ENCODE results near the gene TUBB4A.
"Not testable (repeated sequence)": the region's sequence is repeated elsewhere in the genome, so short reads cannot be mapped to it uniquely, and the experiment has no call there.

The TUBB4A gene

DNA sequence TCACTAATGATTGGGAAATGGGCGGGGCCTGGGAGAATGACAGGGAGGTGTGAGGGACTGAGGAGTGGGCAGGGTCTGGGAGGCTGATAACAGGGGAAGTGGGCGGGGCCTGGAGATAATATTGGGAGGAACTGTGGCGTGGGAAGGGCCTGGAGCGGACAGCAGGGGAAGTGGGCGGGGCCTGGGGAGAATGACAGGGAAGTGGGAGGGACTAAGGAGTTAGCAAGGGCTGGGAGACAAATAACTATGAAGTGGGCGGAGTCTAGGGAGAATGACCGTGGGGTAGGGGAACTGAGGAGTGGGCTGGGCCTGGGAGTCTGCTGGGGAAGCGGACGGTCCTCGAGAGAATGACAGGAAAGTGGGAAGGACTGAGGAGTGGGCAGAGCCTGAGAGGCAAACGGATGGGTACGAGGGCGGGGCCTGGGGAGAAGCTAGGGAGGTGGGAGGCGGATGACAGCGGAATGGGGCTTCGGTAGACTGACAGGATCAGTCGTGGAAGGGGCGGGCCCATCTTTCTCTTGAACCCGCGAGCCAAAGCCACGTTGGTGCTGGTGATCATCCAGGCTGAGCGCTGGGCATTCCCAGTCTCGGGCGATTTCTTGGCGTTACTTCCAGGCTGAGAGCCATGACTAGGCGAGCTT is 14.0 kb upstream of the TUBB4A start:
- peak; percentile 15; the same call in 1 of the 2 replicates for TF ChIP-seq POLR2A (IDR thresholded peaks at IDR 0.05; ENCODE audit: low read depth, low read length)
- peak; percentile 65 for FAIRE-seq
- DNase-seq (ENCODE audit: insufficient read length, low spot score), result peak; percentile 91

DNA sequence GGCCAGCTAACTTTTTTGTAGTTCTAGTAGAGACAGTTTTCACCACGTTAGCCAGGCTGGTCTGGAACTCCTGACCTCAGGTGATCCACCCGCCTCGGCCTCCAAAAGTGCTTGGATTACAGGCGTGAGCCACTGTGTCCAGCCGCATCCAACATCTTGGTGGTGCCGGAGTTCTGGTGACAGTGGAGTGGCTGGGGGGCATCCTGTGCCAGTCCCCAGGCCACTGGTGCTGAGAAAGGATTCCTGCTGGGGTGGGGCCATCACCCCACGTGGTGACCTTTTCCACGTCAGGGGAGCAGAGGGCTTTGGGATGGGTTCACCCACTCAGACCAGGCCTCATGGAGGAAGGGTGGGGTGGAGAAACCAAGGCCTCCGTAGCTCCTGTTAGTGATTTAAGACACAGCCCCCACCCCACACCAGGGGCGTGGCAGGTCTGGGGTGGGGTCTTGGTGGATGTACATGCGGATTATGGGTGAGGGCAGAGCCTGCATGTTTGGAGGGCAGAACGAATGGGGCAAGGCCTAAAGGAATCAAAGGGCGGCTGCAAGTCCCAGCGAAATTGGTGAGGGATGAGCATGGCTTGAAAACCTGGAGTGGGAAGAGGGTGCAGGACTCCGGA is 12.9 kb upstream of the TUBB4A start:
- TF ChIP-seq POLR2A (IDR thresholded peaks at IDR 0.05; ENCODE audit: low read depth, low read length), result no peak
- DNase-seq (ENCODE audit: insufficient read length, low spot score) (no peak), FAIRE-seq (no peak)

DNA sequence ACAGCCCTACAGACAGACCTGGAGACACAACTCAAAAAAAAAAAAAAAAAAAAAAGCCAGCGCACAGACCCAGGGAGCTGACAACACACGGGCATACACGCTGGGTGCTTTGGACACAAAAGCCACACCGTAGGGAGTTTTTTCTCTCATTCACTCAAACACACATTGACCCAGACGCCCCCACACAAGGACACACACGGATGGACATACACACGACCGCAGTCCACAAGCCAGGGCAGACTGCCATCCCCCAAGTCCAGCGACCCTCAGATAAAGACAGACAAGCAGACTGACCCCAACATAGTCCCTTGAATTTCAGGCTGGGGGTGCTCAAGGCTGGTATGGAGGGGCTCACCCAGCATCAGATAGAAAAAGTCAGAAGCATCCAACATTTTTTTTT is 12.0 kb upstream of the TUBB4A start:
- no peak for TF ChIP-seq POLR2A (IDR thresholded peaks at IDR 0.05; ENCODE audit: low read depth, low read length)
- no peak for FAIRE-seq

DNA sequence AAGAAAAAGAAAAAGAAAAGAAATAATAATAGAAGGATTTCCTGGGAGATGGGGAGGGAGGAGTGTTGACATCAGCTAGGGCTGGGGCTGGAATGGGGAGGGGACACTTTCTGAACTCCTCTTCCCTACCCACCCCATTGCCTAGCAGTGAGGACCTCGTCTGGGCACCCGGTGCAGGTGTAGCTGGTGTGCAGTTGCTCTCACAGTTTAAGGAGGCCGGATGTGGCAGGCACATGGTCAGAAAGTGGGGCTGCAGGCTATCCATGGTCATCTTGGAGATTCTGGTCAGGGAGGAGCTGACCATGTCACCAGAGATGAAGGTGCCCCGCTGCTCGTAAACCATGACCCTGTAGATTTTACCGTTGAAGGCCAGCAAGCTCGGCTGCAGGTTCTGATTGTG is 8.5 kb upstream of the TUBB4A start:
- TF ChIP-seq POLR2A (IDR thresholded peaks at IDR 0.05; ENCODE audit: low read depth, low read length), result no peak

More for the DNA sequence above, 12.0 kb upstream of the TUBB4A start:
- no peak for DNase-seq (ENCODE audit: insufficient read length, low spot score)

DNA sequence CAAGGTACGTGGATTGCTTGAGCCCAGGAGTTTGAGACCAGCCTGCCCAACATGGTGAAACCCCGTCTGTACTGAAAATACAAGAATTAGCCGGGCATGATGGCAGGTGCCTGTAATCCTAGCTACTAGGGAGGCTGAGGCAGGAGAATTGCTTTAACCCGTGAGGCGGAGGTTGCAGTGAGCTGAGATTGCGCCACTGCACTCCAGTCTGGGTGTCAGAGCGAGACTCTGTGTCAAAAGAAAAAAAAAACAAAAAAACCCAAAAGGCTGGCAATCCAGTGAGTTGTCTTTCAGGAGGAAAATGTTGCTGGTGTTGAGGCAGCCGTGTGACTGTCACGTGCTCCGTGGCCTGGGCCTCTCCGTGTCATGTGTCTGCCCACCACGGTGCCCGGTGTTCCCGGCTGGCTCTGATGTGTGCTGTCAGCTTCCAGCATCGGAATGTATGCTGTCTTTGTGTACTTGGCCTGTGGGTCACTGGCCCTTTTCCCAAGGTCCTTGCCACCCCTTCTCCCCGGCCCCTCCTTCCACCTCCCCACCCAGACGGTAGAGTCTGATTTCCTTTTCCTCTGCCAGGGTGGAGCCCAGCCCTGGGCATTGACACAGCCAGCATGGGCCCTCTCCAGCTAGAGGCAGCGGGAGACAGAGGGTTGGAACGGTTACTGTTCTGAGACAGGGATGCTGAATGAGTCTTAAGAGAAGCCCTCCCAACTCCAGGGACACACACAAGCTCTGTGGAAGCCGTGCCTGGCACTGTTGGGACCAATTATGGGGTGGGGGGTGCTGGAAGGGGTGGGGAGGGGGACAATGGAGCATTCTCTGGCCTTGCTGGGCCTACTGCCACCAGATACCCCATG is 7.2 kb upstream of the TUBB4A start:
- FAIRE-seq, result no peak
- no peak for TF ChIP-seq POLR2A (IDR thresholded peaks at IDR 0.05; ENCODE audit: low read depth, low read length)
- no peak for DNase-seq (ENCODE audit: insufficient read length, low spot score)

More for the DNA sequence above, 8.5 kb upstream of the TUBB4A start:
- DNase-seq (ENCODE audit: insufficient read length, low spot score) (no peak), FAIRE-seq (no peak)

DNA sequence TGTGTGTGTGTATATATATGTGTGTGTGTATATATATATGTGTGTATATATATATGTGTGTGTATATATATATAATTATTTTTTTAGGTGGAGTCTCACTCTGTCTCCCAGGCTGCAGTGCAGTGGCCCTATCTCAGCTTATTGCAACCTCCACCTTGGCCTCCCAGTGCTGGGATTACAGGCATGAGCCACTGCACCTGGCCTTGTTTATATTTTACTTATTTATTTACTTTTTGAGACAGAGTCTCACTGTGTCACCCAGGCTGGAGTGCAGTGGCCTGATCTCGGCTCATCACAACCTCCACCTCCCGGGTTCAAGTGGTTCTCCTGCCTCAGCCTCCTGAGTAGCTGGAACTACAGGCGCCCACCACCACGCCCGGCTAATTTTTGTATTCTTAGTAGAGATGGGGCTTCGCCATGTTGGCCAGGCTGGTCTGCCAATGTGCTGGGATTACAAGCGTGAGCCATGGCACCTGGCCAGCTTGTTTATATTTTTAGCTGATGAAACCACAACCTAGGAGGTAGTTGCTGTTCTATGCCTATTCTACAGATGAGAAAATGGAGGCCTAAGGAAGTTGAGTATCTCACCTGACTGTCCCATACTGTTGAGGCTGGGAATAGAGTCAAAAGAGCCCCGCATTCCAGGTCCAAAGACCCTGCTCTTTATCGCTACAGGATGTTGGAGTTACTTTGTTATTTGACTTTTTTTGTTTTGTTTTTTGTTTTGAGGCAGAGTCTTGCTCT is 6.1 kb upstream of the TUBB4A start:
- DNase-seq (ENCODE audit: insufficient read length, low spot score); FAIRE-seq: not testable (repeated sequence)

DNA sequence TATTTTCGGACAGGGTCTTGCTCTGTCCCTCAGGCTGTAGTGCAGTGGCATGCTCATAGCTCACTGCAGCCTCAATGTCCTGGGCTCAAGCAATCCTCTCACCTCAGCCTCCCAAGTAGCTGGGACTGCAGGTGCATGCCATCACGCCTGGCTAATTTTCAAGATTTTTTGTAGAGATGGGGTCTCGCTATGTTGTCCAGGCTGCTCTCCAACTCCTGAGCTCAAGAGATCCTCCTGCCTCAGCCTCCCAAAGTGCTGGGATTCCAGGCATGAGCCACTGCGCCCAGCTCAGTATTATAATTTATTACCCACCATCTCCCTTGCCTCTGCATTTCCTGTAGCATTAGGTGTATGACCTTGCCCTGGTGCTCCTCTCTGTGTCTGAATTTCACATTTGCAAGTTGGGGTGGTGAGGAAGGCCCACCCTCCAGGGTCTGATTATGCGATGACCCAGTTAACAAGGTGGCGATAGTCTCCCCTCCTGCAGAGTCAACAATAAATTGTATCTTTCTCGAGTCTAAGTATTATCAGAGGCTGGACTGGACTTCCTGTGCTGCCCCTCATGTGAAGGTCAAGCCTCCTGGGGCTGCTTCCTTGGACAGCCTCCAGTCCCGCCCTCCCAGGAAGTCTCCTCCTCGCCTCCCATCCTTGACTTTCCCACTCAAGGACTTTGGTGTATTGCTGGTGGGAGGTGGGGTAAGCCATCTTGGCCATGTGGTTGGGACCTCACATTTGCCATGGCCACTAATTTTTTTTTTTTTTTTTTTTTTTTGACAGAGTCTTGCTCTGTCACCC is 1.5 kb upstream of the TUBB4A start:
- TF ChIP-seq POLR2A (IDR thresholded peaks at IDR 0.05; ENCODE audit: low read depth, low read length), result no peak
- no peak for DNase-seq (ENCODE audit: insufficient read length, low spot score)
- FAIRE-seq, result no peak

DNA sequence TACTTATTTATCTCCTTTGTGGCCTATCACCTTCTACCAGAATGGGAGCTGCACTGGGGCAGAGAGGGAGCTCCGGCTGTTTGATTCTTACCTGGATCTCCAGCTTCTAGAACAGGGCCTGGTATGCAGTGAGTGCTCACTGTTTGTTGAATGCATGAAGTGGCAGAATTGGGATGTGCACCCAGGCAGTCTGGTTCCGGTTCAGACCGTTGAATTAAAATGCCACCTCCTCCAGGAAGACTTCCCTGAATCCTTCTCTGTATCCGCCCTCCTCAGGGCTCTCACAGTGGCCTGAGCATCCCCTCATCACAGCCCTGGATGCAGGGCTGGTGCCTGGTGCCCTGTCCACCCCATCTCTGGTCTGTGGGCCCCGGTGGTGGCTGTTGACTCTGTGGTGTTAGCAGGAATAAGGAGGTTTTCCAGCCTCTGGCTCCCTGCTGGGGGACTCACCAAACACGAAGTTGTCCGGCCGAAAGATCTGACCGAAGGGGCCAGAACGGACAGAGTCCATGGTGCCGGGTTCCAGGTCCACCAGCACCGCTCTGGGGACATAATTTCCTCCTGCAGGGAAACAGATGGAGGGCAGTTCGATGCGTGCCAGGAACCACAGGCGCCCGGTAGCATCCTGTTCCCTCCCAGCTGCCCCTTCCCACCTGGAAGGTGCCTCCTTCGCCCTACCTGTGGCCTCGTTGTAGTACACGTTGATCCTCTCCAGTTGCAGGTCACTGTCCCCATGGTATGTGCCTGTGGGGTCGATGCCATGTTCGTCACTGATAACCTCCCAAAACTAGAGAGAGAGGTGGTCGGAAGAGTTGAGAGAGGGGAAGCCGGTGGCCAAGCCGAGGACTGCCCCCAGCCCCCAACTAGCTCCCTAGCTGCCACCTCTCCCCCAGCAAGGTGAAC is 1.0 kb downstream of the TUBB4A start:
- DNase-seq (ENCODE audit: insufficient read length, low spot score) (no peak), FAIRE-seq (no peak)

DNA sequence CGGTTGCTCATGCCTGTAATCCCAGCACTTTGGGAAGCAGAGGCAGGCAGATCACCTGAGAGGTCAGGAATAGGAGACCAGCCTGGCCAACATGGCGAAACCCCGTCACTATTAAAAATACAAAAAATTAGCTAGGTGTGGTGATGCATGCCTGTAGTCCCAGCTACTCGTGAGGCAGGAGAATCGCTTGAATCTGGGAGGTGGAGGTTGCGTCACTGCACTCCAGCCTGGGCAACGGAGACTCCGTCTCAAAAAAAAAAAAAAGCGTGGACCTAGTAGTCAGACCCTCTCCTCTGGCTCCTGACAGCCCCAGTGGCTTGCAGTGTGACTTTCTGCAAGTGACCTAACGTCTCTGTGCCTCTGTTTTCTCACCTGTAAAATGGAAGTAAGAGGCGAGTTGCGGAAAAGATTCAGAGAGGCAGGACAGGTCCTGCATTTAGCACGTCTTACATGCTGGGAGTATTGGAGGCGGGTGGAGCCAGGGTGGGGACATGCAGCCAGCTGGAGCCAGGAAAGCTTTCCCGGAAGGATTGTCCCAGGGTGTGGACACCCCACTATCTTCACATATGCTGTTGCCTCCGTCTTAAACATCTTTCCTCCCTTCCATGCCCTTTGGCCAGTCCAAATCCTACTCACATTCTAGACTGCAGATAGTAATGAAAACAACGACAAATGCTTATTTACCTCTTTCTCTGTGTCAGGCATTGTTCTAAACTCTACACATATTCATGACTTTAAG is 2.9 kb downstream of the TUBB4A start:
- TF ChIP-seq POLR2A (IDR thresholded peaks at IDR 0.05; ENCODE audit: low read depth, low read length), result no peak
- FAIRE-seq (no peak), DNase-seq (ENCODE audit: insufficient read length, low spot score) (no peak)

More for the DNA sequence above, 1.0 kb downstream of the TUBB4A start:
- no peak for TF ChIP-seq POLR2A (IDR thresholded peaks at IDR 0.05; ENCODE audit: low read depth, low read length)

DNA sequence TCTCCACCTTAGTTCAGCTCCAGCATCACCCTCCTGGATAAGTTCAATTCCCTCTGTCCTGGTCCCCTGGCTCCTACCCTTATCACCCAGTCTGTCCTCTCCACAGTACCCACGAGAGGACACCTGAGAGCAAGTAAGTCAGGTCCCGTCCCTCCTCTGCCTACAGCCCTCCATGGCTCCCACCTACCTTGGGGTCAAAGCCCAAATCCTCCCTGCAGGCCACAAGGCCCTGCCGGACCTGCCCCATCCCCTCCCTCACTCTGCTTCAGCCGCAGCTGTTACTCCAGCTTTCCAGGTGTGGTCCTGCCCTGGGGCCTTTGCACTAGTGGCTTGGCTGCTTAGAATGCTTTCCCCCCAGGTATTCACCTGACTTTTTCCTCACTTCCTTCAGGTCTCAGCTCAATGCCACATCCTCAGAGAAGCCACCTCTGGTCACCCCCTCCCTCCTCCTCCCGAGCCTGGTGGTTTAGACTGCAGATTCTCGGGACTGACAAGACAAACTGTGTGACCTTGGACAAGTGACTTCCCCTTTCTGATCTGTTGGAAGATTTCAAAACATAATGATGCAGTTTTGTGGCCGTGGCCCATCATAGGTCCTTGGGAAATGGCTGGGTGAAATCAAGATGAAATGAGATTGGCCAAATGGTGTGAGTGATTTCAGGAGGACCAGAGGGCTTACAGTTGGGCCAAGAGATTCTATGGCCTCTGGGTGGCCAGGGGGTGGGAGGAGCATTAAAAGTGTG is 3.6 kb downstream of the TUBB4A start:
- TF ChIP-seq POLR2A (IDR thresholded peaks at IDR 0.05; ENCODE audit: low read depth, low read length), result no peak
- no peak for FAIRE-seq
- no peak for DNase-seq (ENCODE audit: insufficient read length, low spot score)

DNA sequence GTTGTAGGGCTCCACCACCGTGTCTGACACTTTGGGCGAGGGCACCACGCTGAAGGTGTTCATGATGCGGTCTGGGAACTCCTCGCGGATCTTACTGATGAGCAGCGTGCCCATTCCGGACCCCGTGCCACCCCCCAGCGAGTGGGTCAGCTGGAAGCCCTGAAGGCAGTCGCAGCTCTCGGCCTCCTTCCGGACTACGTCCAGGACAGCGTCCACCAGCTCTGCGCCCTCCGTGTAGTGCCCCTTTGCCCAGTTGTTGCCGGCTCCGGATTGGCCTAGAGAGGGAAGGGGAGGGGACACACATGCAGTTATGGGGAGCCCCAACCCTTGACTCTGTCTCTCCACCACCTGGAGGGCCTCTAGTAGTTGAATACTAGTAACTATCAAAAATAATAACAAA is 6.2 kb downstream of the TUBB4A start:
- TF ChIP-seq POLR2A (IDR thresholded peaks at IDR 0.05; ENCODE audit: low read depth, low read length), result no peak
- no peak for DNase-seq (ENCODE audit: insufficient read length, low spot score)

More for the DNA sequence above, 6.2 kb downstream of the TUBB4A start:
- no peak for FAIRE-seq

Data from H54 (cell line).